Measurements from ENCODE around the gene PTPRN2.
"Not testable (repeated sequence)": the region's sequence is repeated elsewhere in the genome, so short reads cannot be mapped to it uniquely, and the experiment has no call there.

Gene PTPRN2

GRCh38 chr7:157569967-157570366 lies 1017.7 kb downstream of the PTPRN2 start:
- DNase-seq: no peak

GRCh38 chr7:157568770-157569584 lies 1018.6 kb downstream of the PTPRN2 start:
- DNase-seq: peak in 2 of 4 experiments; percentile 14 to 26

GRCh38 chr7:157568106-157568769 lies 1019.4 kb downstream of the PTPRN2 start:
- DNase-seq: no peak

GRCh38 chr7:157567666-157568065 lies 1020.0 kb downstream of the PTPRN2 start:
- no peak for DNase-seq

GRCh38 chr7:157566631-157567006 lies 1021.0 kb downstream of the PTPRN2 start:
- no peak for DNase-seq

GRCh38 chr7:157565981-157566630 lies 1021.5 kb downstream of the PTPRN2 start:
- no peak for DNase-seq

- DNase-seq: no peak
These were observed 1022.4 kb downstream of the PTPRN2 start for GRCh38 chr7:157565201-157565626.

GRCh38 chr7:157564517-157565177 lies 1023.0 kb downstream of the PTPRN2 start:
- DNase-seq: no peak

- DNase-seq: not testable (repeated sequence)
These were observed 1024.0 kb downstream of the PTPRN2 start for GRCh38 chr7:157563467-157564135.

GRCh38 chr7:157562522-157563398 lies 1024.9 kb downstream of the PTPRN2 start:
- not testable (repeated sequence) for DNase-seq

- DNase-seq: no peak
These were observed 1025.7 kb downstream of the PTPRN2 start for GRCh38 chr7:157561816-157562410.

GRCh38 chr7:157561523-157561785 lies 1026.2 kb downstream of the PTPRN2 start:
- no peak for DNase-seq

- no peak for DNase-seq
These were observed 1026.7 kb downstream of the PTPRN2 start for GRCh38 chr7:157560710-157561522.

GRCh38 chr7:157560258-157560654 lies 1027.4 kb downstream of the PTPRN2 start:
- DNase-seq: no peak

- DNase-seq: no peak
These were observed 1027.9 kb downstream of the PTPRN2 start for GRCh38 chr7:157559596-157560257.

GRCh38 chr7:157558875-157559595 lies 1028.6 kb downstream of the PTPRN2 start:
- no peak for DNase-seq

GRCh38 chr7:157558516-157558874 lies 1029.1 kb downstream of the PTPRN2 start:
- no peak for DNase-seq

GRCh38 chr7:157558061-157558460 lies 1029.6 kb downstream of the PTPRN2 start:
- no peak for DNase-seq

- DNase-seq: no peak
These were observed 1030.4 kb downstream of the PTPRN2 start for GRCh38 chr7:157557263-157557662.

- DNase-seq: no peak
These were observed 1031.0 kb downstream of the PTPRN2 start for GRCh38 chr7:157556642-157556944.

Measured in activated CD4-positive, CD25-positive, alpha-beta regulatory T cell (primary cell).